Endothelial cell of umbilical vein (primary cell): ENCODE results near the gene ANKRD12. TPM values are rescaled to one million over a fixed set of nuclear protein-coding genes. Genes with fewer than 3 reads are reported as not detected.

ENCODE experiments used
- BruUV-seq: library from RNA; stranded (reverse); fragments of 400-500 nt; replicated peaks from 2 replicates; lab custom pipeline; 2021; lab: Mats Ljungman, UMichigan
- CTCF ChIA-PET: fragments of 300-600, 350-600 bp; sonication (Branson Sonifier 250); formaldehyde crosslinking; loops from one replicate; lab custom pipeline; 2021; ENCODE audit warnings: antibody characterized with exemption, inconsistent platforms; lab: Charles Lee
- POLR2A ChIA-PET: fragments of 300-600, 350-600 bp; sonication (Branson Sonifier 250); formaldehyde crosslinking; loops from one replicate; lab custom pipeline; 2021; ENCODE audit warnings: antibody characterized with exemption, inconsistent platforms; lab: Charles Lee
- DNase-seq: peaks from one replicate; pipeline ENCODE4 v3.0.0-alpha.2; 2011; ENCODE audit warnings: low read depth, low spot score
- FAIRE-seq: peaks from 2 replicates; lab custom pipeline; 2011; peaks lifted over from hg19 to GRCh38; lab: Jason Lieb, UNC
- H2AFZ ChIP-seq: 2 replicates; pipeline ENCODE4 v1.6.0; 2012; ENCODE audit warnings: low read depth, low read length, control low read depth, inconsistent platforms
- H3K27ac ChIP-seq: 2 replicates; pipeline ENCODE4 v1.5.1; 2011; ENCODE audit warnings: low read depth, mild to moderate bottlenecking, control low read depth, low read length, moderate library complexity; ENCODE audit not compliant: insufficient read depth
- H3K27me3 ChIP-seq, 2 experiments: 2 replicates each; pipeline versions ENCODE4 v1.6.0 to v1.6.1; 2011; ENCODE audit warnings: low read length in 2 of 2, mixed read lengths in 1 of 2; ENCODE audit not compliant: control insufficient read depth in 2 of 2, insufficient read depth in 2 of 2
- H3K36me3 ChIP-seq, 2 experiments: 2 replicates in 1 of 2; 3 replicates in 1 of 2; pipeline ENCODE4 v1.5.1; 2011; ENCODE audit warnings: low read length in 2 of 2, mild to moderate bottlenecking in 1 of 2, moderate library complexity in 1 of 2; ENCODE audit not compliant: control insufficient read depth in 2 of 2, insufficient read depth in 2 of 2; ENCODE audit errors: extremely low read depth in 1 of 2
- H3K4me1 ChIP-seq: 3 replicates; pipeline ENCODE4 v1.5.1; 2011; ENCODE audit warnings: mild to moderate bottlenecking, low read length; ENCODE audit not compliant: control insufficient read depth, insufficient read depth; ENCODE audit errors: extremely low read depth
- H3K4me2 ChIP-seq: 2 replicates; pipeline ENCODE4 v1.6.1; 2011; ENCODE audit warnings: low read length, control low read depth, mixed read lengths; ENCODE audit not compliant: insufficient read depth
- H3K4me3 ChIP-seq, 3 experiments: fragments of 200-600 bp in 1 of 3; sonication (generic), shearing (Covaris generic) in 1 of 3; replicated peaks in 1 of 3; 2 replicates each; pipeline ENCODE4 v1.5.1; 2011 to 2016; ENCODE audit warnings: control low read depth in 3 of 3, low read length in 3 of 3, mild to moderate bottlenecking in 2 of 3, inconsistent platforms in 1 of 3, low read depth in 1 of 3, moderate library complexity in 1 of 3; ENCODE audit not compliant: insufficient read depth in 1 of 3
- H3K79me2 ChIP-seq: 2 replicates; pipeline ENCODE4 v1.6.0; 2012; ENCODE audit warnings: low read length, inconsistent platforms; ENCODE audit not compliant: control insufficient read depth, insufficient read depth
- H3K9ac ChIP-seq: replicated peaks from 2 replicates; pipeline ENCODE3; 2011; ENCODE audit warnings: low read length, control low read depth; ENCODE audit not compliant: insufficient read depth; ENCODE audit errors: extremely low read depth
- H3K9me1 ChIP-seq: replicated peaks from 3 replicates; pipeline ENCODE4 v1.6.0; 2011; ENCODE audit warnings: mild to moderate bottlenecking, low read length; ENCODE audit not compliant: control insufficient read depth, insufficient read depth; ENCODE audit errors: extremely low read depth
- H3K9me3 ChIP-seq: replicated peaks from 2 replicates; pipeline ENCODE4 v1.5.1; 2012; ENCODE audit warnings: low read length, inconsistent platforms; ENCODE audit not compliant: control insufficient read depth, insufficient read depth
- H4K20me1 ChIP-seq: replicated peaks from 2 replicates; pipeline ENCODE3; 2011; ENCODE audit warnings: mild to moderate bottlenecking, low read length; ENCODE audit not compliant: control insufficient read depth, insufficient read depth; ENCODE audit errors: extremely low read depth
- CTCF ChIP-seq, 2 donors: IDR thresholded peaks; 1 replicate in 1 of 2; 2 replicates in 1 of 2; pipeline ENCODE4 v1.5.1; 2011; ENCODE audit warnings: low read length in 2 of 2, mild to moderate bottlenecking in 2 of 2, moderate library complexity in 2 of 2, control low read depth in 1 of 2, inconsistent platforms in 1 of 2, low read depth in 1 of 2; ENCODE audit not compliant: insufficient read depth in 1 of 2; ENCODE audit errors: extremely low read depth in 1 of 2
- EZH2 ChIP-seq: IDR thresholded peaks from 2 replicates; pipeline ENCODE4 v1.6.1; 2012; ENCODE audit warnings: borderline replicate concordance, low read depth, mild to moderate bottlenecking, moderate library complexity, low read length, inconsistent platforms; ENCODE audit not compliant: severe bottlenecking
- FOS ChIP-seq: IDR thresholded peaks from 2 replicates; pipeline ENCODE4 v1.6.1; 2011; ENCODE audit warnings: mild to moderate bottlenecking, low read length, moderate library complexity, borderline replicate concordance; ENCODE audit not compliant: insufficient read depth
- GATA2 ChIP-seq: IDR thresholded peaks from 2 replicates; pipeline ENCODE4 v1.7.0; 2011; ENCODE audit warnings: low read depth, mild to moderate bottlenecking, moderate library complexity, mixed read lengths, low read length; ENCODE audit not compliant: insufficient read length, insufficient read depth
- JUN ChIP-seq: IDR thresholded peaks from 2 replicates; pipeline ENCODE4 v1.6.1; 2011; ENCODE audit warnings: borderline replicate concordance, low read depth; ENCODE audit not compliant: insufficient read length, insufficient read depth
- MAX ChIP-seq: IDR thresholded peaks from 2 replicates; pipeline ENCODE4 v1.6.1; 2011; ENCODE audit not compliant: insufficient read depth, insufficient read length
- MYC ChIP-seq: IDR thresholded peaks from one replicate; pipeline ENCODE4 v1.6.1; 2011; ENCODE audit warnings: mild to moderate bottlenecking, low read depth, low read length
- POLR2A ChIP-seq: IDR thresholded peaks from 2 replicates; pipeline ENCODE4 v1.6.1; 2012; ENCODE audit warnings: low read depth, mild to moderate bottlenecking, control low read depth, low read length
- POLR2AphosphoS5 ChIP-seq: IDR thresholded peaks from 2 replicates; pipeline ENCODE4 v1.6.1; 2012; ENCODE audit warnings: low read depth, mild to moderate bottlenecking, control low read depth, low read length, moderate library complexity; ENCODE audit not compliant: insufficient read depth
- dilution Hi-C: fragments of 300-500 bp; cut with MboI; formaldehyde crosslinking; loops from one replicate; pipeline ENCODE4 v1.15.0; 2019; ENCODE audit warnings: low sequenced_read_pairs; ENCODE audit not compliant: extremely low pct_ligation_motif_present
- intact Hi-C: fragments of 100-400 bp; cut with micrococcal nuclease; formaldehyde crosslinking; loops from one replicate; pipeline ENCODE4 v1.10.0; 2022
- polyA plus RNA-seq, 4 experiments: library from polyadenylated mRNA; depleted of rRNA in 3 of 4; stranded (reverse) in 3 of 4; unstranded in 1 of 4; fragments of >200 nt; gene quantifications; 2 replicates each; pipeline versions ENCODE4 v1.2.1 to v1.2.3, GENCODE V29; 2011 to 2012; ENCODE audit warnings: missing spikeins in 1 of 4
- total RNA-seq: library from RNA; stranded (reverse); gene quantifications from 2 replicates; pipeline ENCODE4 v1.2.3, GENCODE V29; 2021

ANKRD12 gene
- total and polyA plus RNA-seq, 2 donors (not counting 3 experiments of a cell fraction or from before 2014, with no cell fraction given) = 1.5 to 25.4 TPM

- no peak overlapping the region for H3K27ac ChIP-seq
- no peaks in the 10 kb centered on the region for H3K9me1 ChIP-seq
- ChIA-PET POLR2A (no interaction called here), CTCF (interaction anchor here (1.1 to 3.1 kb wide), 2 partner anchors 10 to 12 kb away, joined by 3 to 15 read pairs; no protein-coding TSS in a partner anchor)
- H3K9me3 ChIP-seq = no peaks in the 10 kb centered on the region
- H3K4me1 ChIP-seq = peaks cover 28% of the 10 kb centered on the region
- BruUV-seq = no TSS peak
- dilution Hi-C loops (no loop called here), intact Hi-C loops (no loop called here)
- FAIRE-seq (no peak), DNase-seq (no peak)
- TF ChIP-seq POLR2A (no peak), FOS (no peak), POLR2AphosphoS5 (no peak), MAX (no peak)
- no peak overlapping the region for H2AFZ ChIP-seq
- no peaks in the 10 kb centered on the region for H3K27me3 ChIP-seq
- no peak overlapping the region for H3K9ac ChIP-seq
- H3K36me3 ChIP-seq = no peaks in the 10 kb centered on the region
- H3K79me2 ChIP-seq = peaks cover 84% of the 10 kb centered on the region
- no peaks in the 10 kb centered on the region for H4K20me1 ChIP-seq
- no peak overlapping the region for H3K4me2 ChIP-seq
- H3K4me3 ChIP-seq = no peak overlapping the region
These were observed 23.0 kb upstream of the ANKRD12 start for GRCh38 chr18:9113468-9114149.

- H3K27me3 ChIP-seq = no peaks in the 10 kb centered on the region
- TF ChIP-seq POLR2AphosphoS5 (no peak), MAX (no peak), JUN (no peak), MYC (no peak), EZH2 (no peak), CTCF (IDR thresholded peaks at IDR 0.05; ENCODE audit: extremely low read depth in 1 of 2, insufficient read depth in 1 of 2, low read depth in 1 of 2, low read length in 2 of 2) (no peak), POLR2A (no peak), GATA2 (no peak), FOS (no peak)
- H3K4me1 ChIP-seq = peaks cover 42% of the 10 kb centered on the region
- DNase-seq = no peak
- BruUV-seq = no TSS peak
- H3K9ac ChIP-seq = no peak overlapping the region
- H3K36me3 ChIP-seq = peaks cover 0 to 7% of the 10 kb centered on the region in 2 experiments
- H3K4me3 ChIP-seq = no peak overlapping the region
- ChIA-PET CTCF (interaction anchor here (3.1 to 3.4 kb wide), 2 partner anchors 12 to 42 kb away, joined by 12 to 22 read pairs; no protein-coding TSS in a partner anchor), POLR2A (no interaction called here)
- no peaks in the 10 kb centered on the region for H4K20me1 ChIP-seq
- H2AFZ ChIP-seq = no peak overlapping the region
- peaks cover 80% of the 10 kb centered on the region for H3K79me2 ChIP-seq
- FAIRE-seq = no peak
- H3K27ac ChIP-seq = peak overlapping the region; percentile 82
- dilution Hi-C loops = no loop called here
- no peaks in the 10 kb centered on the region for H3K9me1 ChIP-seq
- H3K4me2 ChIP-seq = peak overlapping the region; percentile 53
- H3K9me3 ChIP-seq = no peaks in the 10 kb centered on the region
- intact Hi-C loops = no loop called here
These were observed 20.6 kb upstream of the ANKRD12 start for GRCh38 chr18:9115984-9116383.
